K562 (cell line): ENCODE results near the gene STAB1. TPM values are rescaled to one million over a fixed set of nuclear protein-coding genes. Genes with fewer than 3 reads are reported as not detected.

ENCODE experiments used
- ATAC-seq: fragments of 200-7000 bp; cut with Tn5 transposase; 3 replicates; pipeline ENCODE4 v1.9.1; 2020; ENCODE audit warnings: moderate library complexity
- BruUV-seq: library from RNA; stranded (reverse); fragments of 400-500 nt; replicated peaks from 2 replicates; lab custom pipeline; 2021; lab: Mats Ljungman, UMichigan
- CTCF ChIA-PET: fragments of 300-600 bp; formaldehyde crosslinking; extraction: SDS; loops from one replicate; lab custom pipeline; 2021; ENCODE audit warnings: low intra/inter-chr PET ratio; lab: Yijun Ruan, JAX
- POLR2A ChIA-PET: fragments of 300-600, 350-650 bp; sonication (Branson Sonifier 250); formaldehyde crosslinking; extraction: SDS; loops from one replicate; lab custom pipeline; 2021; ENCODE audit warnings: antibody characterized with exemption, inconsistent platforms; lab: Yijun Ruan, JAX
- DNase-seq, 4 experiments: peaks; one replicate each; pipeline versions ENCODE4 v3.0.0 to v3.0.0-alpha.2; 2011 to 2018; ENCODE audit warnings: low spot score in 3 of 4, mixed read lengths in 3 of 4; ENCODE audit errors: extremely low read depth in 1 of 4
- FAIRE-seq: peaks from 2 replicates; lab custom pipeline; 2011; peaks lifted over from hg19 to GRCh38; lab: Jason Lieb, UNC
- H2AFZ ChIP-seq: 2 replicates; pipeline ENCODE4 v1.6.0; 2011; ENCODE audit warnings: low read depth, low read length, control low read depth, inconsistent platforms
- H3K27ac ChIP-seq: fragments of 200-600 bp; 3 replicates; pipeline ENCODE4 v1.8.0; 2011; ENCODE audit warnings: low read depth, mild to moderate bottlenecking, control low read depth, inconsistent platforms, low read length, moderate library complexity, mixed read lengths; ENCODE audit errors: extremely low read depth
- H3K27me3 ChIP-seq, 2 experiments: fragments of 300-600 bp in 1 of 2; 2 replicates in 1 of 2; 3 replicates in 1 of 2; pipeline versions ENCODE4 v1.6.0 to v1.8.0; 2011; ENCODE audit warnings: inconsistent platforms in 2 of 2, low read length in 2 of 2, mild to moderate bottlenecking in 1 of 2, mixed read lengths in 1 of 2, moderate library complexity in 1 of 2; ENCODE audit not compliant: control insufficient read depth in 2 of 2, insufficient read depth in 2 of 2
- H3K36me3 ChIP-seq: fragments of 300-600 bp; 3 replicates; pipeline ENCODE4 v1.8.0; 2011; ENCODE audit warnings: mild to moderate bottlenecking, low read length, inconsistent platforms; ENCODE audit not compliant: control insufficient read depth, insufficient read depth
- H3K4me1 ChIP-seq, 2 experiments: fragments of 200-600 bp in 1 of 2; replicated peaks in 1 of 2; 2 replicates in 1 of 2; 3 replicates in 1 of 2; pipeline versions ENCODE4 v1.5.1 to v1.8.0; 2011; ENCODE audit warnings: inconsistent platforms in 2 of 2, low read length in 2 of 2, mild to moderate bottlenecking in 1 of 2, mixed read lengths in 1 of 2, moderate library complexity in 1 of 2; ENCODE audit not compliant: control insufficient read depth in 2 of 2, insufficient read depth in 2 of 2
- H3K4me2 ChIP-seq: 2 replicates; pipeline ENCODE4 v1.6.1; 2011; ENCODE audit warnings: low read length, control low read depth, inconsistent platforms, mixed read lengths; ENCODE audit not compliant: insufficient read depth
- H3K4me3 ChIP-seq: fragments of 200-600 bp; sonication (generic), shearing (Covaris generic); 2 replicates; pipeline ENCODE4 v1.5.1; 2016; ENCODE audit warnings: control low read depth, inconsistent platforms
- H3K79me2 ChIP-seq: fragments of 200-600 bp; 3 replicates; pipeline ENCODE4 v1.8.0; 2011; ENCODE audit warnings: low read length, inconsistent platforms; ENCODE audit not compliant: control insufficient read depth, insufficient read depth
- H3K9ac ChIP-seq, 2 experiments: 2 replicates each; pipeline versions ENCODE4 v1.6.0 to v1.6.1; 2011; ENCODE audit warnings: low read depth in 2 of 2, low read length in 2 of 2, control low read depth in 1 of 2, inconsistent platforms in 1 of 2, mild to moderate bottlenecking in 1 of 2, mixed read lengths in 1 of 2; ENCODE audit not compliant: insufficient read depth in 1 of 2
- H3K9me1 ChIP-seq: one replicate; pipeline ENCODE4 v1.6.0; 2011; ENCODE audit warnings: inconsistent platforms, mild to moderate bottlenecking, low read length, moderate library complexity; ENCODE audit not compliant: control insufficient read depth, insufficient read depth
- H3K9me3 ChIP-seq: replicated peaks from 2 replicates; pipeline ENCODE4 v1.5.1; 2011; ENCODE audit warnings: low read depth, low read length, inconsistent platforms; ENCODE audit not compliant: control insufficient read depth, insufficient read depth
- H4K20me1 ChIP-seq: replicated peaks from 2 replicates; pipeline ENCODE4 v1.6.1; 2011; ENCODE audit warnings: low read length, inconsistent platforms, mixed read lengths; ENCODE audit not compliant: control insufficient read depth, insufficient read depth
- DACH1 ChIP-seq: fragments of 450-650 bp; IDR thresholded peaks from 2 replicates; pipeline ENCODE4 v1.6.1; 2018; ENCODE audit not compliant: partially characterized antibody
- POLR2G ChIP-seq: fragments of 200-400 bp; formaldehyde crosslinking; IDR thresholded peaks from 2 replicates; pipeline ENCODE4 v1.6.1; 2017; ENCODE audit warnings: low read depth, mild to moderate bottlenecking, antibody characterized with exemption, low read length, moderate library complexity
- WGBS: fragments of 100-300 bp; shearing (Covaris generic); methylation state at CpG from one replicate; pipeline ENCODE4 v1.1.6; 2016; ENCODE audit warnings: low coverage, mixed read lengths; ENCODE audit not compliant: insufficient coverage; ENCODE audit errors: missing lambda C conversion rate; 5-methylcytosine and 5-hydroxymethylcytosine counted together
- in situ Hi-C: fragments of 300-500 bp; cut with MboI; formaldehyde crosslinking; loops from 4 replicates; pipeline ENCODE4 v1.15.0; 2018; ENCODE audit warnings: inconsistent platforms, mixed read lengths
- intact Hi-C: fragments of 100-400 bp; cut with micrococcal nuclease; formaldehyde crosslinking; loops from 2 replicates; pipeline ENCODE4 v1.14.2; 2022
- polyA plus RNA-seq, 8 experiments: library from polyadenylated mRNA; depleted of rRNA in 4 of 8; stranded (reverse) in 5 of 8; unstranded in 3 of 8; fragments of >200 nt; fragmentation: Nextera tagmentation in 2 of 8; fragmentation: Illumina TruSeq in 1 of 8; extraction: Ambion mirVana in 2 of 8; extraction: Trizol in 1 of 8; gene quantifications; 2 replicates each; pipeline versions ENCODE4 v1.2.1 to v1.2.3, GENCODE V29; 2011 to 2014; ENCODE audit warnings: inconsistent platforms in 1 of 8, missing spikeins in 1 of 8
- total RNA-seq, 7 experiments: library from RNA; depleted of rRNA in 6 of 7; stranded (reverse); fragments of >200 nt in 6 of 7; fragmentation: Illumina TruSeq in 2 of 7; extraction: Trizol in 2 of 7; gene quantifications; 2 replicates each; pipeline versions ENCODE4 v1.2.1 to v1.2.3, GENCODE V29; 2011 to 2021; ENCODE audit warnings: low replicate concordance in 1 of 7

The STAB1 gene
- total and polyA plus RNA-seq, 9 of the 15 experiments (the other 6 are each of a cell fraction or from before 2014, with no cell fraction given) = 0.20 to 3.9 (median 1.2) TPM

DNA sequence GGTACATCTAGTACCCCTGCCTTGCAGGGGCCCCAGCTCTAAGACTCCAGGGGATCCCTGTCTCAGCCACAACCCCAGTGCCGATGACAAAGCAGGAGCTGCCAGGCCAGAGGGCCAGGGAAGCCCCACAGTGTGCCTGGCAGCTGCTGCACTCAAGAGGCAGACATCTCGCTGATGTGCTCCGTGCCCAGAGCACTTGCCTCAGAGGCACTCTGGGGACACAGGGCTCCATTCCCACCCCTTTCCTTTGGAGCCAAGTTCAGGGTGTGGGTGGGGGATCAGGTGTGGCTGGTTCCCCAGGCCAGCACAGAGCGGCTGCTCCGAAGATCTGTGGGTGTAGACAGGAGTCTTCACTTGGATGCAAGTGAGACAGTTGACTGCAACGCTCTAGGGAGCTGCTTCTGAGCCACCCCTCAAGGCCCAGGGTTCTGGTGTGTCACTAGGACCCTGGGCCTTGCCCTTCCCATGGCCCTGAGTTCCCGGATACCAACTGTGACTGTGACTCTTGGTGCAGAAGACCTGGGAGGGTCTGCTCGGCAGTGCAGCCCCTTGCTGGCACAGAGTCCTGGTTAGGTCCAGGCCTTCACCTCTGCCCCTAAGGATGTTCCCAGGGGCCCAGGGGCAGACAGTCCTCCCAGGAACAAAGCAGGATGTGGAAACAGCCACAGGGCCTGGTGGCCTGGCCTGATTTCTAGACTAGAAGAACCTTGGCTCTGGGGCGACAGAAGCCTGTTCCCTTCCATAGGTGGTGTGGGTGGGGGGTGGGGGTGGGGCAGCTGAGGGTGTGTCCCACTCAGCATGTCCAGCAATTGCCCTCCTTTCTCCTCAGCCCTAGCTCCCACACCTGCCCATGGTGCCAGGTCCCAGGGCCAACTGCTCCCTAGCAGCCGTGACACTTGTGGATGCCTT, 36.0 kb downstream of the STAB1 start:
- Histone ChIP-seq H3K27me3 (no peaks in the 10 kb centered on the region), H2AFZ (no peak overlapping the region), H4K20me1 (peaks cover 12% of the 10 kb centered on the region; the same call in 1 of the 2 replicates), H3K4me2 (peak overlapping the region; percentile 78), H3K36me3 (peaks cover 60% of the 10 kb centered on the region; the same call in 2 of the 3 replicates), H3K4me3 (no peak overlapping the region), H3K9me3 (no peaks in the 10 kb centered on the region), H3K9me1 (peaks cover 17% of the 10 kb centered on the region), H3K4me1 (peaks cover 25 to 57% of the 10 kb centered on the region in 2 experiments), H3K27ac (no peak overlapping the region; the same call in 2 of the 3 replicates), H3K79me2 (peaks cover 65% of the 10 kb centered on the region), H3K9ac (peak overlapping the region; percentile 82 to 92; a peak in 3 of 4 replicates)
- in situ Hi-C loops (no loop called here), intact Hi-C loops (no loop called here)
- FAIRE-seq = no peak
- CTCF ChIA-PET = no interaction called here
- no TSS peak for BruUV-seq
- POLR2A ChIA-PET = interaction anchor here (0.5 to 1.3 kb wide), 3 partner anchors 10 to 154 kb away, joined by 3 read pairs; no protein-coding TSS in a partner anchor
- 92% methylated on average over 5 of the region's 10 CpGs for WGBS
- no peak for DNase-seq
- TF ChIP-seq DACH1 = no peak
- TF ChIP-seq POLR2G = peak; percentile 36; the same call in 1 of the 2 replicates
- no peak for ATAC-seq
